Measurements from ENCODE around the gene RUSF1. TPM values are rescaled to one million over a fixed set of nuclear protein-coding genes. Genes with fewer than 3 reads are reported as not detected.

Gene RUSF1
- total and polyA plus RNA-seq, 4 donors = 21.8 to 73.1 (median 49.5) TPM

DNA sequence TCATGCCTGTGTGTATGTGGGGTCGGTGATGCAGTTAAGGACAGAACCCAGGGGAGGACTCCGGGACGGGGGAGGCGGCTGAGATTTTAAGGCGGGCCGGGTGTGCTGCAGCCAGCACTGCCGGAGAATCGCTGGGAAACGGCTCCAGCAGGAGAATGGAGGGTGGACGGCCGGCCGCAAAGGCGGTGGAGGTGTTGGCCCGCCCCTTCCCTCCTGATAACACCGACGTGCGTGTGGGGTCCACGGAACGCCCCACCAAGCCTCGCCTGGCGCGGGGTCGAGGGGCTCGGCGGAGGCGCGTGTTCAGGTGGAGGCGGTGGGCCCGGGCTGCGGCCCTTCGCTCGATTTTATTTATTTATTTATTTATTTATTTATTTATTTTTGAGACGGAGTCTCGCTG lies 66.2 kb downstream of the RUSF1 start:
- no peaks in the 10 kb centered on the region for H3K27me3 ChIP-seq (ENCODE audit: control insufficient read depth in 4 of 4, insufficient read depth in 4 of 4, low read length in 3 of 4)
- no peak for DNase-seq (ENCODE audit: low spot score)

More for the DNA sequence above, 66.2 kb downstream of the RUSF1 start:
- Histone ChIP-seq H3K4me1 (ENCODE audit: control insufficient read depth in 4 of 4, insufficient read depth in 4 of 4, low read length in 3 of 4) (peaks cover 0 to 9% (median 3%) of the 10 kb centered on the region in 4 donors), H3K27ac (ENCODE audit: low read depth in 1 of 2, low read length in 2 of 2) (no peak overlapping the region), H3K36me3 (ENCODE audit: control insufficient read depth in 4 of 4, insufficient read depth in 3 of 4, low read depth in 1 of 4, low read length in 3 of 4) (no peaks in the 10 kb centered on the region), H3K9me3 (ENCODE audit: control insufficient read depth in 4 of 4, low read length in 3 of 4) (no peaks in the 10 kb centered on the region), H3K4me3 (ENCODE audit: low read depth in 1 of 3, low read length in 3 of 3) (peak overlapping the region in 1 of 3 donors; percentile 79), H3K9ac (ENCODE audit: low read depth in 1 of 2, low read length in 2 of 2) (no peak overlapping the region)
- 60% methylated on average over 34 of the region's 34 CpGs for WGBS
- TF ChIP-seq HNF4A (conservative IDR thresholded peaks at IDR 0.05) (no peak), NR2F2 (IDR thresholded peaks at IDR 0.05) (no peak), GABPA (IDR thresholded peaks at IDR 0.05 in 1 of 2, conservative IDR thresholded peaks at IDR 0.05 in 1 of 2) (no peak), FOXA2 (IDR thresholded peaks at IDR 0.05) (no peak), RXRA (IDR thresholded peaks at IDR 0.05) (no peak), HNF4G (IDR thresholded peaks at IDR 0.05) (no peak), CTCF (IDR thresholded peaks at IDR 0.05; ENCODE audit: low read depth, low read length, missing input control) (no peak), EGR1 (IDR thresholded peaks at IDR 0.05; ENCODE audit: low read depth in 2 of 2) (no peak), RAD21 (IDR thresholded peaks at IDR 0.05) (no peak), SP1 (IDR thresholded peaks at IDR 0.05) (no peak), JUND (IDR thresholded peaks at IDR 0.05) (no peak), YY1 (IDR thresholded peaks at IDR 0.05) (no peak), TAF1 (conservative IDR thresholded peaks at IDR 0.05) (no peak), FOXA1 (IDR thresholded peaks at IDR 0.05) (no peak)
- TF ChIP-seq, protein P1, sequence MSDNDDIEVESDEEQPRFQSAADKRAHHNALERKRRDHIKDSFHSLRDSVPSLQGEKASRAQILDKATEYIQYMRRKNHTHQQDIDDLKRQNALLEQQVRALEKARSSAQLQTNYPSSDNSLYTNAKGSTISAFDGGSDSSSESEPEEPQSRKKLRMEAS (IDR thresholded peaks at IDR 0.05) = no peak
- TF ChIP-seq, protein P2, sequence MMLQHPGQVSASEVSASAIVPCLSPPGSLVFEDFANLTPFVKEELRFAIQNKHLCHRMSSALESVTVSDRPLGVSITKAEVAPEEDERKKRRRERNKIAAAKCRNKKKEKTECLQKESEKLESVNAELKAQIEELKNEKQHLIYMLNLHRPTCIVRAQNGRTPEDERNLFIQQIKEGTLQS (IDR thresholded peaks at IDR 0.05) = no peak
- TF ChIP-seq, protein P3, sequence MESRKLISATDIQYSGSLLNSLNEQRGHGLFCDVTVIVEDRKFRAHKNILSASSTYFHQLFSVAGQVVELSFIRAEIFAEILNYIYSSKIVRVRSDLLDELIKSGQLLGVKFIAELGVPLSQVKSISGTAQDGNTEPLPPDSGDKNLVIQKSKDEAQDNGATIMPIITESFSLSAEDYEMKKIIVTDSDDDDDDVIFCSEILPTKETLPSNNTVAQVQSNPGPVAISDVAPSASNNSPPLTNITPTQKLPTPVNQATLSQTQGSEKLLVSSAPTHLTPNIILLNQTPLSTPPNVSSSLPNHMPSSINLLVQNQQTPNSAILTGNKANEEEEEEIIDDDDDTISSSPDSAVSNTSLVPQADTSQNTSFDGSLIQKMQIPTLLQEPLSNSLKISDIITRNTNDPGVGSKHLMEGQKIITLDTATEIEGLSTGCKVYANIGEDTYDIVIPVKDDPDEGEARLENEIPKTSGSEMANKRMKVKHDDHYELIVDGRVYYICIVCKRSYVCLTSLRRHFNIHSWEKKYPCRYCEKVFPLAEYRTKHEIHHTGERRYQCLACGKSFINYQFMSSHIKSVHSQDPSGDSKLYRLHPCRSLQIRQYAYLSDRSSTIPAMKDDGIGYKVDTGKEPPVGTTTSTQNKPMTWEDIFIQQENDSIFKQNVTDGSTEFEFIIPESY (IDR thresholded peaks at IDR 0.05) = no peak
- TF ChIP-seq, protein P4, sequence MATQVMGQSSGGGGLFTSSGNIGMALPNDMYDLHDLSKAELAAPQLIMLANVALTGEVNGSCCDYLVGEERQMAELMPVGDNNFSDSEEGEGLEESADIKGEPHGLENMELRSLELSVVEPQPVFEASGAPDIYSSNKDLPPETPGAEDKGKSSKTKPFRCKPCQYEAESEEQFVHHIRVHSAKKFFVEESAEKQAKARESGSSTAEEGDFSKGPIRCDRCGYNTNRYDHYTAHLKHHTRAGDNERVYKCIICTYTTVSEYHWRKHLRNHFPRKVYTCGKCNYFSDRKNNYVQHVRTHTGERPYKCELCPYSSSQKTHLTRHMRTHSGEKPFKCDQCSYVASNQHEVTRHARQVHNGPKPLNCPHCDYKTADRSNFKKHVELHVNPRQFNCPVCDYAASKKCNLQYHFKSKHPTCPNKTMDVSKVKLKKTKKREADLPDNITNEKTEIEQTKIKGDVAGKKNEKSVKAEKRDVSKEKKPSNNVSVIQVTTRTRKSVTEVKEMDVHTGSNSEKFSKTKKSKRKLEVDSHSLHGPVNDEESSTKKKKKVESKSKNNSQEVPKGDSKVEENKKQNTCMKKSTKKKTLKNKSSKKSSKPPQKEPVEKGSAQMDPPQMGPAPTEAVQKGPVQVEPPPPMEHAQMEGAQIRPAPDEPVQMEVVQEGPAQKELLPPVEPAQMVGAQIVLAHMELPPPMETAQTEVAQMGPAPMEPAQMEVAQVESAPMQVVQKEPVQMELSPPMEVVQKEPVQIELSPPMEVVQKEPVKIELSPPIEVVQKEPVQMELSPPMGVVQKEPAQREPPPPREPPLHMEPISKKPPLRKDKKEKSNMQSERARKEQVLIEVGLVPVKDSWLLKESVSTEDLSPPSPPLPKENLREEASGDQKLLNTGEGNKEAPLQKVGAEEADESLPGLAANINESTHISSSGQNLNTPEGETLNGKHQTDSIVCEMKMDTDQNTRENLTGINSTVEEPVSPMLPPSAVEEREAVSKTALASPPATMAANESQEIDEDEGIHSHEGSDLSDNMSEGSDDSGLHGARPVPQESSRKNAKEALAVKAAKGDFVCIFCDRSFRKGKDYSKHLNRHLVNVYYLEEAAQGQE (IDR thresholded peaks at IDR 0.05) = no peak

Measured in liver (tissue), 9 donors.